Peyer's patch (tissue), 4 donors: ENCODE data around the gene EPC2. TPM values are rescaled to one million over a fixed set of nuclear protein-coding genes. Genes with fewer than 3 reads are reported as not detected.
"Not testable (repeated sequence)": the region's sequence is repeated elsewhere in the genome, so short reads cannot be mapped to it uniquely, and the experiment has no call there.

Experiments used
- DNase-seq, 3 donors: peaks; one replicate each; pipeline ENCODE4 v3.0.0-alpha.2; 2017 to 2019
- H3K27ac ChIP-seq, 4 donors: fragments of 200-600 bp; sonication (generic); one replicate each; pipeline ENCODE4 v1.5.1; 2016 to 2019
- H3K27me3 ChIP-seq, 2 donors: fragments of 200-600 bp; sonication (generic); one replicate each; pipeline ENCODE4 v1.5.1; 2019
- H3K36me3 ChIP-seq, 3 donors: fragments of 200-600 bp; sonication (generic); one replicate each; pipeline ENCODE4 v1.5.1; 2016 to 2019
- H3K4me1 ChIP-seq, 4 donors: fragments of 200-600 bp; sonication (generic); one replicate each; pipeline ENCODE4 v1.5.1; 2016 to 2019
- H3K4me3 ChIP-seq, 4 donors: fragments of 200-600 bp; sonication (generic); 1 replicate in 3 of 4; 2 replicates in 1 of 4; pipeline ENCODE4 v1.5.1; 2016 to 2019; ENCODE audit warnings: mild to moderate bottlenecking in 1 of 4
- H3K9me3 ChIP-seq, 4 donors: fragments of 200-600 bp; sonication (generic); one replicate each; pipeline ENCODE4 v1.5.1; 2016 to 2019; ENCODE audit warnings: mild to moderate bottlenecking in 1 of 4
- POLR2A ChIP-seq, 2 donors: fragments of 450-650 bp; IDR thresholded peaks; one replicate each; pipeline ENCODE4 v1.5.1; 2017; ENCODE audit warnings: antibody characterized with exemption in 2 of 2, mild to moderate bottlenecking in 2 of 2, moderate library complexity in 2 of 2
- total RNA-seq, 4 donors: library from RNA; depleted of rRNA; stranded (reverse); fragments of >200 nt; gene quantifications; one replicate each; pipeline ENCODE4 v1.1.0, GENCODE V29; 2016
- TF ChIP-seq, protein P1 (sequence below), 6 experiments: fragments of 450-650 bp in 4 of 6; fragments of 200-600 bp in 2 of 6; sonication (generic) in 1 of 6; IDR thresholded peaks; one replicate each; pipeline ENCODE4 v1.5.1; 2017 to 2019; ENCODE audit warnings: antibody characterized with exemption in 6 of 6, mild to moderate bottlenecking in 3 of 6, moderate library complexity in 1 of 6

Gene EPC2
- total RNA-seq, 4 donors from 2014 or later = 22.6 to 70.1 (median 28.3) TPM

GRCh38 chr2:148653437-148653836 is 8.9 kb downstream of the EPC2 start:
- H3K4me3 ChIP-seq = no peak overlapping the region
- H3K4me1 ChIP-seq = peaks cover 0 to 21% (median 0%) of the 10 kb centered on the region in 4 donors
- H3K27ac ChIP-seq = no peak overlapping the region
- no peaks in the 10 kb centered on the region for H3K27me3 ChIP-seq
- H3K9me3 ChIP-seq = no peaks in the 10 kb centered on the region
- H3K36me3 ChIP-seq = no peaks in the 10 kb centered on the region
- TF ChIP-seq, protein P1, sequence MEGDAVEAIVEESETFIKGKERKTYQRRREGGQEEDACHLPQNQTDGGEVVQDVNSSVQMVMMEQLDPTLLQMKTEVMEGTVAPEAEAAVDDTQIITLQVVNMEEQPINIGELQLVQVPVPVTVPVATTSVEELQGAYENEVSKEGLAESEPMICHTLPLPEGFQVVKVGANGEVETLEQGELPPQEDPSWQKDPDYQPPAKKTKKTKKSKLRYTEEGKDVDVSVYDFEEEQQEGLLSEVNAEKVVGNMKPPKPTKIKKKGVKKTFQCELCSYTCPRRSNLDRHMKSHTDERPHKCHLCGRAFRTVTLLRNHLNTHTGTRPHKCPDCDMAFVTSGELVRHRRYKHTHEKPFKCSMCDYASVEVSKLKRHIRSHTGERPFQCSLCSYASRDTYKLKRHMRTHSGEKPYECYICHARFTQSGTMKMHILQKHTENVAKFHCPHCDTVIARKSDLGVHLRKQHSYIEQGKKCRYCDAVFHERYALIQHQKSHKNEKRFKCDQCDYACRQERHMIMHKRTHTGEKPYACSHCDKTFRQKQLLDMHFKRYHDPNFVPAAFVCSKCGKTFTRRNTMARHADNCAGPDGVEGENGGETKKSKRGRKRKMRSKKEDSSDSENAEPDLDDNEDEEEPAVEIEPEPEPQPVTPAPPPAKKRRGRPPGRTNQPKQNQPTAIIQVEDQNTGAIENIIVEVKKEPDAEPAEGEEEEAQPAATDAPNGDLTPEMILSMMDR (IDR thresholded peaks at IDR 0.05) = no peak
- no peak for TF ChIP-seq POLR2A (IDR thresholded peaks at IDR 0.05)
- no peak for DNase-seq

DNA sequence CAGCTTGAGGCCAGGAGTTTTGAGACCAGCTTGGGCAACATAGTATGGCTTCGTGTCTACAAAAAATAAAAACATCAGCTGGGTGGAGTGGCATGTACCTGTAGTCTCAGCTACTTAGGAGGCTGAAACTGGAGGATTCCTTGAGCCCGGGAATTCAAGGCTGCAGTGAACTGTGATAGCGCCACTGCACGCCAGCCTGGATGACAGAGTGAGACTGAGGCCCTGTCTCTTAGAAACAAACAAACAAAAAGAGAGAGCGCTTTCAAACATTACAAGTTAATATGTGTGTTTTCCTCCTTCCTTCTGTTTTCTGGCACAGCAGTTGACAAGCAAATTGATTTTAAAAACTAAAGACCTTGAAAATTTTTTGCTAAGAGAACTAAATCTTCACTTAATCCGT is 9.9 kb downstream of the EPC2 start:
- no peak overlapping the region for H3K27ac ChIP-seq
- no peak for DNase-seq
- no peaks in the 10 kb centered on the region for H3K9me3 ChIP-seq
- H3K4me1 ChIP-seq = peaks cover 0 to 22% (median 4%) of the 10 kb centered on the region in 4 donors
- H3K4me3 ChIP-seq = no peak overlapping the region
- no peaks in the 10 kb centered on the region for H3K36me3 ChIP-seq
- H3K27me3 ChIP-seq = no peaks in the 10 kb centered on the region
- no peak for TF ChIP-seq POLR2A (IDR thresholded peaks at IDR 0.05)
- TF ChIP-seq, protein P1 (IDR thresholded peaks at IDR 0.05) = no peak

- H3K4me1 ChIP-seq = peaks cover 0 to 22% (median 5%) of the 10 kb centered on the region in 4 donors
- no peak overlapping the region for H3K27ac ChIP-seq
- H3K9me3 ChIP-seq = no peaks in the 10 kb centered on the region
Observed at GRCh38 chr2:148656516-148656915, 12.0 kb downstream of the EPC2 start.

DNA sequence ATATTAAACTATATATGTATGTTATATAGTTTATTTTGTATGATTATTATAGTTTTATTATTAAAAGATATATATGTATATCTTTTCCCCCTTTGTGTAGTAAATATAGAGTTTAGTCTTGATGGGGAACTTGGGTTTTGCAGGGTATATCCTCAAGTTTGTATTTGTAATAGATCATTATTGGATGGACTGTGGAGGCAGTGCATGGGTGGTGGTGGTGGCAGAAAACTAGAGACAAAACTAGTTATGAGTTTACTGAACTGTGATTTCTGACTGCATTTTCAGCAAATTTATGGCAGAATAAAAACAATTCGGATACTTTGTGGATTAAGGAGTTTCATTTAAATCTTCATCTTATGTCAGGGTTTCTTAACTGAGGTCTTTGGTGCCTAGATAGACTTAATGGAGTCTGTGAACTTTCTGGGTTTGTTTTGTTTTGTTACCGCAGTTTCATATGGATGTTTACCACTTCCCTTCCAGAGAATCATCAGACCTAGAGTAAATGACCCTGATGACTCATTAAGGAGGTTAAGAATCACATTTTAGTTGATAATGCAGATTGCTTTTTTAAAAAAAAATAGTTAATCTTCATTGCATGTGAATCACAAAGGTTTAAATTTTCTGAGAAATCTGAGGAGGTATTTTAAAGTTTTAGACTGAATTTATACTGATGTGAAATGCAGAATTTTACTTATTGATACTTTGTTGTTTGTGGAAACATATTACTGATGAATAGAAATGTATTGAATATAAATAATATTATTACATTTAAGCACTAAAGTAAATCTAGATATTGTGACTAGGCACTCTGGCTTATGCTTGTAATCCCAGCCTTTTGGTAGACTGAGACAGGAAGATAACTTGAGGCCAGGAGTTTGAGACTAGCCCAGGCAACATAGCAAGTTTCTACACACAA is 14.5 kb downstream of the EPC2 start:
- H3K9me3 ChIP-seq = no peaks in the 10 kb centered on the region

More at GRCh38 chr2:148656516-148656915, 12.0 kb downstream of the EPC2 start:
- Histone ChIP-seq H3K4me3 (no peak overlapping the region), H3K36me3 (no peaks in the 10 kb centered on the region), H3K27me3 (no peaks in the 10 kb centered on the region)
- no peak for TF ChIP-seq POLR2A (IDR thresholded peaks at IDR 0.05)
- TF ChIP-seq, protein P1 (IDR thresholded peaks at IDR 0.05) = no peak
- DNase-seq = no peak

GRCh38 chr2:148660999-148661398 is 16.4 kb downstream of the EPC2 start:
- H3K9me3 ChIP-seq = no peaks in the 10 kb centered on the region
- H3K27me3 ChIP-seq = no peaks in the 10 kb centered on the region
- peaks cover 0 to 11% (median 5%) of the 10 kb centered on the region in 4 donors for H3K4me1 ChIP-seq
- no peak overlapping the region for H3K27ac ChIP-seq
- H3K36me3 ChIP-seq = no peaks in the 10 kb centered on the region
- TF ChIP-seq, protein P1 (IDR thresholded peaks at IDR 0.05) = no peak
- no peak for TF ChIP-seq POLR2A (IDR thresholded peaks at IDR 0.05)
- H3K4me3 ChIP-seq = no peak overlapping the region
- DNase-seq = no peak

More for the DNA sequence above, 14.5 kb downstream of the EPC2 start:
- no peak for TF ChIP-seq POLR2A (IDR thresholded peaks at IDR 0.05)
- TF ChIP-seq, protein P1 (IDR thresholded peaks at IDR 0.05) = no peak
- H3K27me3 ChIP-seq = no peaks in the 10 kb centered on the region
- H3K4me3 ChIP-seq = no peak overlapping the region
- H3K36me3 ChIP-seq = no peaks in the 10 kb centered on the region
- H3K4me1 ChIP-seq = peaks cover 0 to 11% (median 5%) of the 10 kb centered on the region in 4 donors
- no peak for DNase-seq
- no peak overlapping the region for H3K27ac ChIP-seq

- not testable (repeated sequence) for H3K36me3 ChIP-seq, H3K9me3 ChIP-seq, H3K27ac ChIP-seq, H3K4me3 ChIP-seq, DNase-seq, H3K27me3 ChIP-seq
- H3K4me1 ChIP-seq = peaks cover 0 to 11% (median 3%) of the 10 kb centered on the region in 4 donors
Observed at GRCh38 chr2:148662332-148662731, 17.8 kb downstream of the EPC2 start.
